ENCODE results near the gene ANKS6. TPM values are rescaled to one million over a fixed set of nuclear protein-coding genes. Genes with fewer than 3 reads are reported as not detected.

ANKS6 gene
- total RNA-seq, 1 experiment from 2014 or later: 39.2 TPM

DNA sequence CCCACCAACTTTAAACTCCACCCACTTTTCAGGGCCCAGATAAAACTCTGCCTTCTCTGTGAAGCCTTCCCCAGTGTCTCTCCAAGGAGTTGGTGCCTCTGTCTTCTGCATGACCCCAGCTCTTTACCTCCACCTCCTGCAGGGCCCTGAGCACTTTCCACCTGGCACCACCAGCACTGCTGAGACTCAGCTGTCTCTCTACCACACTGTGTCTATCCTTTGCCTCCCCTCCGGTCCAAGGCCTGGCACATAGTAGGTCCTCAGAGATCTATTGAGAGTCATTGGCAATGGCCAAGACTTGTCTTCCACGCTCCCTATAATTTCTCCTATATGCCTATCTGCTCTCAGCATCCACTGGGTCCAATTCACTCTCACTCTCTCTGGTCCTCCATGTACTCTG is 74.7 kb downstream of the ANKS6 start:
- intact Hi-C loops (cut with micrococcal nuclease): no loop called here
- CTCF ChIA-PET: no interaction called here
- Histone ChIP-seq H3K9me3 (ENCODE audit: control insufficient read depth in 1 of 2, insufficient read depth in 1 of 2, low read depth in 1 of 2, low read length in 2 of 2) (no peaks in the 10 kb centered on the region), H3K4me2 (ENCODE audit: low read length) (no peak overlapping the region), H3K4me3 (replicated peaks in 1 of 2; ENCODE audit: low read depth in 1 of 2, low read length in 2 of 2) (no peak overlapping the region), H3K4me1 (ENCODE audit: control insufficient read depth in 1 of 2, insufficient read depth in 2 of 2, low read length in 2 of 2) (no peaks in the 10 kb centered on the region), H3K36me3 (ENCODE audit: control insufficient read depth in 1 of 2, insufficient read depth in 2 of 2, low read length in 2 of 2) (no peaks in the 10 kb centered on the region), H3K9ac (ENCODE audit: low read length) (no peak overlapping the region), H3K27ac (ENCODE audit: low read depth, low read length) (no peak overlapping the region), H3K27me3 (ENCODE audit: insufficient read depth, low read length) (peaks cover 35% of the 10 kb centered on the region), H4K20me1 (ENCODE audit: insufficient read depth) (no peaks in the 10 kb centered on the region), H3K79me2 (ENCODE audit: insufficient read depth, low read length) (no peaks in the 10 kb centered on the region), H3K9me2 (ENCODE audit: insufficient read depth) (no peaks in the 10 kb centered on the region), H2AFZ (ENCODE audit: low read depth, low read length, poor library complexity, severe bottlenecking) (no peak overlapping the region)
- no peak for ATAC-seq
- POLR2A ChIA-PET: no interaction called here
- RAD21 ChIA-PET (ENCODE audit: low non-redundant PET in 1 of 2, low total read pairs in 2 of 2, uncharacterized antibody in 2 of 2, unreplicated experiment in 2 of 2): no interaction called here
- no TSS peak for BruUV-seq (replicated peaks)
- no peak for DNase-seq (ENCODE audit: low read depth, low spot score)
- TF ChIP-seq TCF7L2 (IDR thresholded peaks at IDR 0.05; ENCODE audit: borderline replicate concordance, extremely low read depth, insufficient read depth, insufficient read length): no peak
- TF ChIP-seq EZH2phosphoT487 (IDR thresholded peaks at IDR 0.05; ENCODE audit: borderline replicate concordance): no peak
- TF ChIP-seq YY1 (IDR thresholded peaks at IDR 0.05; ENCODE audit: extremely low read depth, insufficient replicate concordance, low read depth, low read length): no peak
- no peak for TF ChIP-seq POLR2A (IDR thresholded peaks at IDR 0.05; ENCODE audit: borderline replicate concordance, extremely low read depth, insufficient read depth, insufficient read length)
- TF ChIP-seq ZNF274 (IDR thresholded peaks at IDR 0.05; ENCODE audit: low read depth, low read length): no peak
- no peak for TF ChIP-seq ATF3 (IDR thresholded peaks at IDR 0.05)
- TF ChIP-seq SRF (IDR thresholded peaks at IDR 0.05; ENCODE audit: low read depth): no peak
- TF ChIP-seq RAD21 (IDR thresholded peaks at IDR 0.05; ENCODE audit: low read depth): no peak
- TF ChIP-seq SP1 (IDR thresholded peaks at IDR 0.05; ENCODE audit: low read depth): no peak
- no peak for TF ChIP-seq CTCF (IDR thresholded peaks at IDR 0.05 in 2 of 3, conservative IDR thresholded peaks at IDR 0.05 in 1 of 3; ENCODE audit: borderline replicate concordance in 1 of 3, insufficient read depth in 1 of 3, low read depth in 2 of 3, low read length in 2 of 3)
- TF ChIP-seq EGR1 (IDR thresholded peaks at IDR 0.05; ENCODE audit: low read depth): no peak
- TF ChIP-seq ZFX (IDR thresholded peaks at IDR 0.05): no peak
- no peak for TF ChIP-seq JUND (IDR thresholded peaks at IDR 0.05)
- no peak for TF ChIP-seq CEBPB (IDR thresholded peaks at IDR 0.05; ENCODE audit: low read depth)
- no peak for TF ChIP-seq EZH2 (IDR thresholded peaks at IDR 0.05)
- TF ChIP-seq, protein P1, sequence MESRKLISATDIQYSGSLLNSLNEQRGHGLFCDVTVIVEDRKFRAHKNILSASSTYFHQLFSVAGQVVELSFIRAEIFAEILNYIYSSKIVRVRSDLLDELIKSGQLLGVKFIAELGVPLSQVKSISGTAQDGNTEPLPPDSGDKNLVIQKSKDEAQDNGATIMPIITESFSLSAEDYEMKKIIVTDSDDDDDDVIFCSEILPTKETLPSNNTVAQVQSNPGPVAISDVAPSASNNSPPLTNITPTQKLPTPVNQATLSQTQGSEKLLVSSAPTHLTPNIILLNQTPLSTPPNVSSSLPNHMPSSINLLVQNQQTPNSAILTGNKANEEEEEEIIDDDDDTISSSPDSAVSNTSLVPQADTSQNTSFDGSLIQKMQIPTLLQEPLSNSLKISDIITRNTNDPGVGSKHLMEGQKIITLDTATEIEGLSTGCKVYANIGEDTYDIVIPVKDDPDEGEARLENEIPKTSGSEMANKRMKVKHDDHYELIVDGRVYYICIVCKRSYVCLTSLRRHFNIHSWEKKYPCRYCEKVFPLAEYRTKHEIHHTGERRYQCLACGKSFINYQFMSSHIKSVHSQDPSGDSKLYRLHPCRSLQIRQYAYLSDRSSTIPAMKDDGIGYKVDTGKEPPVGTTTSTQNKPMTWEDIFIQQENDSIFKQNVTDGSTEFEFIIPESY (IDR thresholded peaks at IDR 0.05; ENCODE audit: extremely low read depth, insufficient replicate concordance, low read length): no peak

Data from HCT116 (cell line).